Suprapubic skin (tissue), 4 donors: Measurements from ENCODE around the gene MANF.

ENCODE experiments used
- EP300 ChIP-seq: sonication (generic); formaldehyde crosslinking; IDR thresholded peaks from one replicate; pipeline ENCODE4 v1.6.1; 2017; ENCODE audit warnings: antibody characterized with exemption
- POLR2A ChIP-seq, 2 donors: fragments of 450-650 bp; IDR thresholded peaks; one replicate each; pipeline ENCODE4 v1.6.1; 2017; ENCODE audit warnings: antibody characterized with exemption in 2 of 2, mild to moderate bottlenecking in 2 of 2, moderate library complexity in 2 of 2
- POLR2AphosphoS5 ChIP-seq, 3 donors: sonication (generic); formaldehyde crosslinking; IDR thresholded peaks; one replicate each; pipeline ENCODE4 v1.6.1; 2017; ENCODE audit warnings: antibody characterized with exemption in 3 of 3
- TF ChIP-seq, protein P1 (sequence below), 2 donors: fragments of 200-600 bp in 1 of 2; fragments of 450-650 bp in 1 of 2; sonication (generic) in 1 of 2; IDR thresholded peaks; one replicate each; pipeline ENCODE4 v1.5.1; 2016 to 2019; ENCODE audit warnings: antibody characterized with exemption in 2 of 2, mild to moderate bottlenecking in 1 of 2, moderate library complexity in 1 of 2

DNA sequence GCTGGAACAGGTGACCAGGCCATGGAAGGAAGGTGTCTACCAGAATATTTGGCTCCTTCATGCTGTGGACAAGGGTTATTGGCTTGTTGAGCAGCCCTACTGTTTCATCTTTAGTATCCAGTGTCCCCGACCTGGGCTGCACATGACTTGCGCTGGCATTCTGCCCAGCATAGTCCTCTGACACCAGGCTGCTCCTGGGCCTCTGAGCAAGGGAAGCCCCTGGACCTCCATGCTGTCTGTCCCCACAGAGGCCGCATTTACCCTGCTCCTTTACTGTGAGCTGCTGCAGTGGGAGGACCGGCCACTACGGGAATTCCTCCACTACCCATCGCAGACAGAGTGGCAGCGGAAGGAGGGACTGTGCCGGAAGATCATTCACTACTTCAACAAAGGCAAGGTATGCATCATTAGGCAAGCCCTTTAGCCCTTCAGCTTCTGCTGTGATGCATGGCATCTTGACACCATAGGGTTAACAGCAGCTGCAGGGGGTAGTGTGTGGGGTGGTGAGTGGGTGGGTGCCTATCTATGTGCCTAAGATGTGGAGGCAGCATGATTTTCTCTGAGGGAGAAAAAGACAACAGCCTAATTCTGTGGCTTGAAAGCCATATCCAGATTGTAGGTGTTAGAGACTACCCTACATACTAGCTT is 44.0 kb upstream of the MANF start:
- TF ChIP-seq POLR2A (IDR thresholded peaks at IDR 0.05): no peak
- no peak for TF ChIP-seq EP300
- TF ChIP-seq POLR2AphosphoS5 (IDR thresholded peaks at IDR 0.05): no peak
- TF ChIP-seq, protein P1, sequence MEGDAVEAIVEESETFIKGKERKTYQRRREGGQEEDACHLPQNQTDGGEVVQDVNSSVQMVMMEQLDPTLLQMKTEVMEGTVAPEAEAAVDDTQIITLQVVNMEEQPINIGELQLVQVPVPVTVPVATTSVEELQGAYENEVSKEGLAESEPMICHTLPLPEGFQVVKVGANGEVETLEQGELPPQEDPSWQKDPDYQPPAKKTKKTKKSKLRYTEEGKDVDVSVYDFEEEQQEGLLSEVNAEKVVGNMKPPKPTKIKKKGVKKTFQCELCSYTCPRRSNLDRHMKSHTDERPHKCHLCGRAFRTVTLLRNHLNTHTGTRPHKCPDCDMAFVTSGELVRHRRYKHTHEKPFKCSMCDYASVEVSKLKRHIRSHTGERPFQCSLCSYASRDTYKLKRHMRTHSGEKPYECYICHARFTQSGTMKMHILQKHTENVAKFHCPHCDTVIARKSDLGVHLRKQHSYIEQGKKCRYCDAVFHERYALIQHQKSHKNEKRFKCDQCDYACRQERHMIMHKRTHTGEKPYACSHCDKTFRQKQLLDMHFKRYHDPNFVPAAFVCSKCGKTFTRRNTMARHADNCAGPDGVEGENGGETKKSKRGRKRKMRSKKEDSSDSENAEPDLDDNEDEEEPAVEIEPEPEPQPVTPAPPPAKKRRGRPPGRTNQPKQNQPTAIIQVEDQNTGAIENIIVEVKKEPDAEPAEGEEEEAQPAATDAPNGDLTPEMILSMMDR (IDR thresholded peaks at IDR 0.05): no peak
